GM10847 (cell line): ENCODE measurements around the gene PTMA.

Experiments used
- POLR2A ChIP-seq: IDR thresholded peaks from 2 replicates; pipeline ENCODE4 v1.6.1; 2011; ENCODE audit not compliant: insufficient read length; ENCODE audit errors: extremely low read depth

Gene PTMA

GRCh38 chr2:231707927-231708772, at the start of gene PTMA:
Gene PTMA (plus strand): TSS chr2:231708525. CDS start chr2:231708707, 182 bp downstream.
- TF ChIP-seq POLR2A, result peak; percentile 94

GRCh38 chr2:231660860-231661259, 47.5 kb upstream of the PTMA start:
- no peak for TF ChIP-seq POLR2A

- TF ChIP-seq POLR2A, result no peak
Measured at GRCh38 chr2:231661422-231662027, 46.8 kb upstream of the PTMA start.

- TF ChIP-seq POLR2A, result peak; percentile 39
Measured at GRCh38 chr2:231662028-231662810, 46.1 kb upstream of the PTMA start.

GRCh38 chr2:231662811-231663457, 45.4 kb upstream of the PTMA start:
- TF ChIP-seq POLR2A, result no peak

- TF ChIP-seq POLR2A, result no peak
Measured at GRCh38 chr2:231663458-231664212, 44.7 kb upstream of the PTMA start.

GRCh38 chr2:231664727-231665126, 43.6 kb upstream of the PTMA start:
- no peak for TF ChIP-seq POLR2A

GRCh38 chr2:231665245-231666170, 42.8 kb upstream of the PTMA start:
- peak; percentile 14 for TF ChIP-seq POLR2A

GRCh38 chr2:231666171-231667095, 41.9 kb upstream of the PTMA start:
- TF ChIP-seq POLR2A, result peak; percentile 86

GRCh38 chr2:231667096-231667427, 41.3 kb upstream of the PTMA start:
- no peak for TF ChIP-seq POLR2A

GRCh38 chr2:231667496-231667895, 40.8 kb upstream of the PTMA start:
- no peak for TF ChIP-seq POLR2A

GRCh38 chr2:231668981-231669380, 39.3 kb upstream of the PTMA start:
- no peak for TF ChIP-seq POLR2A
